GM12878 (cell line): ENCODE measurements around the gene NYAP1. TPM values are rescaled to one million over a fixed set of nuclear protein-coding genes. Genes with fewer than 3 reads are reported as not detected.

Source experiments
- ATAC-seq: fragments of 200-7000 bp; cut with Tn5 transposase; 3 replicates; pipeline ENCODE4 v1.9.1; 2020; ENCODE audit warnings: mild to moderate bottlenecking, moderate library complexity
- BruUV-seq: library from RNA; stranded (reverse); fragments of 400-500 nt; replicated peaks from 2 replicates; lab custom pipeline; 2021; lab: Mats Ljungman, UMichigan
- CTCF ChIA-PET: fragments of 300-600 bp; sonication (Branson Sonifier 250); formaldehyde crosslinking; extraction: SDS; loops from one replicate; lab custom pipeline; 2021; ENCODE audit warnings: inconsistent platforms; lab: Yijun Ruan, JAX
- POLR2A ChIA-PET: fragments of 350-600 bp; formaldehyde crosslinking; extraction: SDS; loops from one replicate; lab custom pipeline; 2021; ENCODE audit warnings: inconsistent platforms; lab: Charles Lee
- RAD21 ChIA-PET: fragments of 300-600 bp; sonication (Branson Sonifier 250); formaldehyde crosslinking; loops from one replicate; lab custom pipeline; 2023; ENCODE audit warnings: antibody characterized with exemption; ENCODE audit not compliant: unreplicated experiment; lab: Charles Lee
- SMC1A ChIA-PET: fragments of 300-600 bp; sonication (Branson Sonifier 250); formaldehyde crosslinking; loops from one replicate; lab custom pipeline; 2023; ENCODE audit not compliant: unreplicated experiment, uncharacterized antibody; lab: Charles Lee
- DNase-seq: peaks from one replicate; pipeline ENCODE4 v3.0.0-alpha.2; 2011; ENCODE audit warnings: low read depth, low spot score
- FAIRE-seq: peaks from 3 replicates; lab custom pipeline; 2011; peaks lifted over from hg19 to GRCh38; lab: Jason Lieb, UNC
- H2AFZ ChIP-seq: 2 replicates; pipeline ENCODE4 v1.6.0; 2011; ENCODE audit warnings: low read depth, low read length, control low read depth; ENCODE audit not compliant: control insufficient read depth
- H3K27ac ChIP-seq: 2 replicates; pipeline ENCODE4 v1.5.1; 2011; ENCODE audit warnings: control low read depth; ENCODE audit not compliant: control insufficient read depth, insufficient read depth
- H3K27me3 ChIP-seq, 2 experiments: replicated peaks in 1 of 2; 2 replicates each; pipeline versions ENCODE4 v1.6.0 to v1.6.1; 2011; ENCODE audit warnings: low read length in 1 of 2; ENCODE audit not compliant: control insufficient read depth in 2 of 2, insufficient read depth in 2 of 2
- H3K36me3 ChIP-seq, 2 experiments: 2 replicates each; pipeline ENCODE4 v1.5.1; 2011; ENCODE audit warnings: low read length in 1 of 2; ENCODE audit not compliant: control insufficient read depth in 2 of 2, insufficient read depth in 2 of 2
- H3K4me1 ChIP-seq: 2 replicates; pipeline ENCODE4 v1.6.1; 2011; ENCODE audit warnings: mild to moderate bottlenecking, low read length, moderate library complexity, mixed read lengths; ENCODE audit not compliant: control insufficient read depth, insufficient read depth
- H3K4me2 ChIP-seq: 2 replicates; pipeline ENCODE4 v1.6.0; 2011; ENCODE audit warnings: control low read depth; ENCODE audit not compliant: control insufficient read depth, insufficient read depth
- H3K4me3 ChIP-seq: fragments of 200-600 bp; sonication (generic); 2 replicates; pipeline ENCODE4 v1.5.1; 2016
- H3K79me2 ChIP-seq: 2 replicates; pipeline ENCODE4 v1.6.0; 2011; ENCODE audit warnings: low read length; ENCODE audit not compliant: control insufficient read depth, insufficient read depth
- H3K9ac ChIP-seq: 2 replicates; pipeline ENCODE4 v1.8.0; 2011; ENCODE audit warnings: low read length, control low read depth, mixed read lengths; ENCODE audit not compliant: control insufficient read depth, insufficient read depth
- H3K9me3 ChIP-seq: replicated peaks from 3 replicates; pipeline ENCODE4 v1.5.1; 2011; ENCODE audit warnings: mild to moderate bottlenecking, low read length; ENCODE audit not compliant: control insufficient read depth, insufficient read depth
- H4K20me1 ChIP-seq: 2 replicates; pipeline ENCODE4 v1.6.0; 2011; ENCODE audit not compliant: control insufficient read depth, insufficient read depth
- MYC ChIP-seq: IDR thresholded peaks from 2 replicates; pipeline ENCODE4 v1.6.1; 2011; ENCODE audit warnings: mild to moderate bottlenecking, low read length, moderate library complexity, inconsistent platforms; ENCODE audit not compliant: insufficient read depth, insufficient replicate concordance, insufficient read length, severe bottlenecking
- POLR2A ChIP-seq: IDR thresholded peaks from 2 replicates; pipeline ENCODE4 v1.6.1; 2011; ENCODE audit warnings: low read depth, mild to moderate bottlenecking, low read length
- SMAD1 ChIP-seq: fragments of 450-650 bp; IDR thresholded peaks from 2 replicates; pipeline ENCODE4 v1.6.1; 2018; ENCODE audit warnings: mild to moderate bottlenecking, low read depth; ENCODE audit not compliant: partially characterized antibody
- WGBS: methylation state at CpG from one replicate; pipeline ENCODE4 v1.1.6; 2016; ENCODE audit warnings: low lambda C conversion rate; ENCODE audit not compliant: insufficient replicate concordance, insufficient coverage; ENCODE audit errors: missing lambda C conversion rate; 5-methylcytosine and 5-hydroxymethylcytosine counted together
- in situ Hi-C: fragments of 300-500 bp; cut with MboI; formaldehyde crosslinking; loops from 9 replicates; pipeline ENCODE4 v1.14.3; 2018; ENCODE audit warnings: mixed read lengths
- intact Hi-C: fragments of 100-400 bp; cut with micrococcal nuclease; formaldehyde crosslinking; loops from one replicate; pipeline ENCODE4 v1.14.2; 2022; ENCODE audit not compliant: unreplicated experiment
- polyA plus RNA-seq, 11 experiments: library from polyadenylated mRNA; depleted of rRNA in 4 of 11; unstranded in 6 of 11; stranded (reverse) in 5 of 11; fragments of >200 nt; fragmentation: Nextera tagmentation in 4 of 11; fragmentation: Illumina TruSeq in 1 of 11; extraction: Ambion mirVana in 4 of 11; extraction: Trizol in 1 of 11; gene quantifications; 1 replicate in 1 of 11; 2 replicates in 10 of 11; pipeline versions ENCODE4 v1.2.1 to v1.2.3, GENCODE V29; 2011 to 2016; ENCODE audit warnings: inconsistent platforms in 2 of 11, missing spikeins in 2 of 11, low read depth in 1 of 11
- total RNA-seq, 4 experiments: library from RNA; depleted of rRNA in 3 of 4; stranded (reverse); fragments of >200 nt in 3 of 4; fragmentation: Illumina TruSeq in 1 of 4; extraction: Trizol in 1 of 4; gene quantifications; 2 replicates each; pipeline versions ENCODE4 v1.2.1 to v1.2.3, GENCODE V29; 2013 to 2021

Gene NYAP1
- total and polyA plus RNA-seq, 10 of the 15 experiments (the other 5 are each of a cell fraction or from before 2014, with no cell fraction given), result 0.04 to 0.28 (median 0.11) TPM; not detected in 6

- Histone ChIP-seq H3K27me3 (no peaks in the 10 kb centered on the region), H3K4me3 (no peak overlapping the region), H3K9me3 (no peaks in the 10 kb centered on the region), H2AFZ (no peak overlapping the region), H3K9ac (no peak overlapping the region), H3K36me3 (peaks cover 4 to 6% of the 10 kb centered on the region in 2 experiments; a peak in 3 of 4 replicates), H4K20me1 (no peaks in the 10 kb centered on the region), H3K4me2 (no peak overlapping the region), H3K27ac (no peak overlapping the region), H3K4me1 (no peaks in the 10 kb centered on the region), H3K79me2 (0 out of 2 replicates have a peak, but pooled peaks cover 3% of the 10 kb centered on the region)
- FAIRE-seq (no peak), ATAC-seq (no peak), DNase-seq (no peak)
- BruUV-seq, result no TSS peak
- 88% methylated on average over 30 of the region's 32 CpGs for WGBS
- in situ Hi-C loops, result loop anchor here (25.0 kb wide), 1 partner anchor 220 kb away; the partner anchor contains the start of gene GIGYF1
- CTCF ChIA-PET, result no interaction called here
- SMC1A ChIA-PET, result no interaction called here
- intact Hi-C loops, result no loop called here
- RAD21 ChIA-PET, result no interaction called here
- POLR2A ChIA-PET, result no interaction called here
- TF ChIP-seq POLR2A (peak; percentile 40), SMAD1 (no peak)
These were observed 16.8 kb upstream of the NYAP1 start for GRCh38 chr7:100466653-100467605.

- intact Hi-C loops (no loop called here), in situ Hi-C loops (loop anchor here (25.0 kb wide), 1 partner anchor 219 kb away; the partner anchor contains the start of gene GIGYF1)
- SMC1A ChIA-PET, result interaction anchor here (0.5 to 0.9 kb wide), 2 partner anchors 122 to 334 kb away, joined by 3 read pairs; no protein-coding TSS in a partner anchor
- no TSS peak for BruUV-seq
- no peaks in the 10 kb centered on the region for H3K9me3 ChIP-seq
- RAD21 ChIA-PET, result interaction anchor here (1.1 to 2.8 kb wide), 2 partner anchors 74 to 91 kb away, joined by 4 to 24 read pairs; no protein-coding TSS in a partner anchor
- 88% methylated on average over 20 of the region's 22 CpGs for WGBS
- no peaks in the 10 kb centered on the region; the same call in 1 of the 2 replicates for H3K4me1 ChIP-seq
- no peak overlapping the region for H3K4me2 ChIP-seq
- DNase-seq (no peak), ATAC-seq (no peak), FAIRE-seq (no peak)
- H3K36me3 ChIP-seq, result peaks cover 6% of the 10 kb centered on the region in 2 experiments; a peak in 3 of 4 replicates
- 0 out of 2 replicates have a peak, but pooled peaks cover 3% of the 10 kb centered on the region for H3K79me2 ChIP-seq
- no peaks in the 10 kb centered on the region for H3K27me3 ChIP-seq
- H3K27ac ChIP-seq, result no peak overlapping the region
- no peak overlapping the region for H2AFZ ChIP-seq
- no peak overlapping the region for H3K9ac ChIP-seq
- no peak overlapping the region for H3K4me3 ChIP-seq
- POLR2A ChIA-PET, result interaction anchor here (0.7 kb wide), 1 partner anchor 15 kb away, joined by 3 read pairs; no protein-coding TSS in a partner anchor
- H4K20me1 ChIP-seq, result no peaks in the 10 kb centered on the region
- CTCF ChIA-PET, result interaction anchor here (0.6 to 2.2 kb wide), 2 partner anchors 117 to 471 kb away, joined by 3 to 5 read pairs; no protein-coding TSS in a partner anchor
- no peak for TF ChIP-seq MYC
These were observed 15.9 kb upstream of the NYAP1 start for GRCh38 chr7:100467638-100468373.
